DMS114 treated with DMSO at 0.1 percent for 48 hours (cell line): ENCODE data around the gene TRAPPC10.

Experiments
- DNase-seq: peaks from one replicate; lab custom pipeline; 2025; ENCODE audit not compliant: unreplicated experiment; lab: John Stamatoyannopoulos, UW

Gene TRAPPC10

DNA sequence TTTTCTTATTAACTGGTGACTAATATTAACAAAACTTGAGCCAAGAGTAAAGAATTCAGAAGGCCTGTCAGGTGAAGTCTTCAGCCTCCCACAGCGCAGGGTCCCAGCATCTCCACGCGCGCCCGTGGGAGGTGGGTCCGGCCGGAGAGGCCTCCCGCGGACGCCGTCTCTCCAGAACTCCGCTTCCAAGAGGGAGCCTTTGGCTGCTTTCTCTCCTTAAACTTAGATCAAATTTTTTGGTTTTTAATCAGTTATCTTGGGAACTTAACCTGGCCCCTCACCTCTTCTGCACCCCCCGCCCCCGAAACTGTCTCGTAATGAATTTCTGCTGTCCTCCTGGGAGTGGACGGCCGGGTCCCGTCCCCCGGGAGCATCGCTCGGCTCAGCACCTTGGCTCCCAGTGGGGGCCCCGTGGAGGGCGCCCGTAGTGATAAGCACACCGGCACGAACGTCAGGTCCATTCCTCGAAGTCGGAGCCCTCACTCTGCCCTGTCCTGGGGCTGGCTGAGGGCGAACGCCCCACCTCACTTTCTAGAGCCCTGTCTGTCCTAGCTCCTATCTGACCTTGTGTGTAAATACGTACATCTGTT, 29.5 kb upstream of the TRAPPC10 start:
- DNase-seq, result no peak

DNA sequence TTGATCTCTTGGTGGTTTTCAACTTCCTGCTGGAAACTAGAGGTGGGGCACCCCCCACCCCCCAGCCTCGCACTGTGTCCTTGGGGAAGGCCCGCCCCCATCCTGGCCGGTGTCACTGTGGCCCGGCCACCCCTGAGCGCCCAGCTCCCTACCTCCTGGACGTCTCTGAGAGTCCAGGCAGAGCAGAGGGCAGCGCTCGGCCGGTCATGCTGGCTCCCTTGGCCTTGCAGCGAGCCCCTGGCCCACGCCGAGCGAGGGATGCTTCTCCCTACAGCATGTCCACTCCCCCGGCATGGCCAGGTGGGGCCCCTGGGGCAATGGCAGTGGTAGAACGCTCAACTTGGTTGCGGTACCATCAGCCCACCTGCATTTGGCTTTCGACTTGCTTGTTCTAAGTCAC, 28.7 kb upstream of the TRAPPC10 start:
- no peak for DNase-seq

DNA sequence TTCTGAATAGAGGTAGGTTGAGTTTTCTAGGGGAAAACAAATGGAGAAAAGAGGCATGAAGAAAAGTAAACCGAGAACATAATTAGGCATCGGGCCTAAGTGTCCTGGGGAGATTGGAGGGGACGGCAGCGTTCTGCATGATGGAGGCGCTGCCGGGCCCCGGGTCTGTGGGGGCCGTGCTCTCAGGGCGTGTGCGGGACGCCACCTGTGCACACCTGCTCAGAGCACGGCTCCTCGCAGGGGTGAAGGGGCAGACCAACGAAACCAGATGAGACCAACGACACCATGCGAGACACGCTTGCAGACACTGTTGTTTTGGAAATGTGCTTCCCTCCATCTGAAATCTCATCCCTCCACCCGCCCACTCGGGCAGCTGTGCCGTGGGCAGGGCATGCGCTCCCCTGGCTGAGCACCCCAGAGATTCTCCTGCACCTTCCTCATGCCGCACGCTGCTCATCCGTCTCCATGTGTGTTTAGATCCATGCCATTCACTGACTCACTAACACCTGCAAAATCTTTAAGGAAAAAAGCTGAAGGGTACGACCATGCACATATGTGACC, 28.2 kb upstream of the TRAPPC10 start:
- DNase-seq, result no peak

DNA sequence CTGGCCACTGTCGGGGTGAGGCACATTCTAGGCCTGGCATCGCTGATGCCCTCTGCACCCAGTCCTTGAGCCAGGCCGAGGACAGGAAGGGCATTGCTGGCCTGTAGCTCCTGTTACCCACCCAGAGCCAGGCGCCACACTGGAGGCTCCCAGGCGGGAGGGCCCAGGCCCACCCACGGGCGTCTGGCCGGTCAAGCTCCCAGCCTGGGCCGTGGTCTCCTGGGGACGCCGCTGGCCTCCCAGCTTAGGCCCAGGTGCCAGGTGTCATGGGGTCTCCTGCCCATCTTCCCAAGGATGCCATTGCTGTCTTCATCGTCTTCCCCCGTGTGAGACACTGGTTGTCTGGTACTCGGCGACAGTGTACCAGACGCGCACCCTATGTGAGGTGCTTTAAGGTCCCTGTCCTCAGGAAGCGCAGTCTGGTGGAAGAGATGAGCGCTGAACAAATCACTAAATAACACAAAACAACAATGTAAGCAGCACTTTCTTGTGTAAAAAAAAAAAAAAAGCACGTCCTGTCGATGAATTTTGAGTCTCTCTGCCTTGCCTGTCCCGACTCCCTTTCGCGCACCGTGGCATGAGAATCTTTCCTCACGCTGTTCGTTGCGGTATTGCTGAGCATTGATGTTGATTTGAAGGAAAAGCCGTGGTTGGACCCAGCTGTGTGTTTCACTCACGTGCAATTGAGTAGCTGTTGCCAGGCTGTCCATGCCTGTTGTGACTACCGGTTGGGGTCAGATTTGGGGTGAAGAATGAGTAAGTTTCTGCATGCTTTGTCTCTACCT, 27.0 kb upstream of the TRAPPC10 start:
- no peak for DNase-seq

DNA sequence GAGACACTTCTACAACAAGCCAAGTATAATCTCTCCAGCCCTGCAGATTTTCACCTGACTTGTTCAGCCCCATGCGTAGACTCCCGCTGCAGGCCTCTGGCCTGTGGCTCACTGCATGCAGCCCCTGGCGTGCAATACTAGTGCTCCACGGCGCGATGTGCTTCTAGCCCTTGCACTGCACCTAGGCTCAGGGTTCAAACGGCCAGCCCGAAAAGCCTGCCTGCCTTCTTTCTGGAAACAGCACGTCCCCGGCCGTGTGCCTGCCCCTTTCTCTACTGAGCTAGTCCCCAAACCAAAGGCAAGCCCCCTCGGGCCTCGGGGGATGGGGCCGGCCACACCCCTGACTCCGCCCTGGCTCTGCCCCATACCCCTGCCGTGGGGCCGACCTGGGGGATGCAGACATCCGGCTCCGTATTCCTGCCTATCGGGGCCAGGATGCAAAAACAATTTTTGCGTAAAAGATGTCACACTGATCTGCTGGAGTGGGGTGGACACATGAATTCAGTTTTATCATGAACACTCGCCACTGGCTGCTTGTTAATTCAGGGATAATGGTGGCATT, 26.3 kb upstream of the TRAPPC10 start:
- DNase-seq, result no peak

DNA sequence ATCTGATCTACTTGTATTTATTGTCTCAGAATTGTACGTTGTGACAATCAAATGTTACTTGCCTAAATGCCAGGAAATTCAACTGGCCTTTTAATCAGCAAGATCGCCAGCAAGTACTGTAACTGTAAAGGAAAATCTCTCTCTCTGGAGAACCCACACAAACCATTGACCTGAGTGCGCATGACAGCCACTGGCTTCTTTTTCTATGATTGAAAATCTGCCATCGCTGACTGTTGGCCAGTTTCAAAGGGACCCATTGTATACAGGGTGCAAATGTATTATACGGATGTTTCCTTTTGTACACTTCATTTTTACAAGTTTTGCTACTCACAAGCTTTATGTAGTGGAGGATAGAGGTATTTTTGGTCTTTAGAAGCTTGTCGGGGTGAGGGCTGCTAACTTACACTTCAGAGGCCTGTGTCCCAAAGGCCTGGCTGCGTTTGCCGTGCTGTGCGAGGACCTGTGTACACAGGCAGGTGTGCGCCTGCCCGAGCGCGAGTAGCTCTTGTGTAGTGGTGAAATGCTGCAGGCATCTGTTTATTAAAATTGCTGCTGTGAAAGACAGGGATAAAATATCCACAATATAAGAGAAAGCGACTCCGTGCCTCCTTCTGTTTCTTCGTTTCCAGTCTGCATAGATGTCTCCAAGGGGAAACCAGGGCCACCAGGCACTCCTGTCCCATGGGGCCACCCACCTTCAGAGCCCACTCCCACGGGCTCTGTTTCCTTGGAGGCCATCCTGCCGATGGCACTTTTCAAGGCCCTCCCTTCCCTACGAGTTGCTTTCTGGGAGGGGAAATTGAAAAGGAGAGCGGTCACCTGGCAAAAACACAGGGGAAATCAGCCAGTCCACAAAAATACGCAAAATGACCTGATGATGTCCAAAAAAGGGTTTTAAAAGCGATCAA, 25.3 kb upstream of the TRAPPC10 start:
- no peak for DNase-seq

DNA sequence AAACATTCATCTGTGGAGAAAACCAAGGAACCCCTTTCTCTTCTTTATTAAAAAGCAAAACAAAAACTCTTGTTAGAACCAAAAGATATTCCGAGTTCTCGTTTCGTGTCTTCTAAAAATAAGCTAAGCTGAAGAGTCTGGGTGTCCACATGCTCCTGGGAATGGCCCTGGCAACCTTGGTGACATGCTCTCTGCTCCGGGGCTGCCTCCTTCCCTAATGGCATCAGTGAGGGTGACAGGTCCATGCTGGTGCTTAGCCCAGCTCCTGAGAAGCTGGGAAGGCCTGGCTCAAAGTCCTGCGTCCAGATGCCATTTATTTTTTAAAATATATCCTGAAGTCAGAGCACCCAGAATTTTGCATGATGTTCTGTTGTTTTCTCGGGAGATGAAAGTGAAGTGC, 24.6 kb upstream of the TRAPPC10 start:
- DNase-seq, result no peak

DNA sequence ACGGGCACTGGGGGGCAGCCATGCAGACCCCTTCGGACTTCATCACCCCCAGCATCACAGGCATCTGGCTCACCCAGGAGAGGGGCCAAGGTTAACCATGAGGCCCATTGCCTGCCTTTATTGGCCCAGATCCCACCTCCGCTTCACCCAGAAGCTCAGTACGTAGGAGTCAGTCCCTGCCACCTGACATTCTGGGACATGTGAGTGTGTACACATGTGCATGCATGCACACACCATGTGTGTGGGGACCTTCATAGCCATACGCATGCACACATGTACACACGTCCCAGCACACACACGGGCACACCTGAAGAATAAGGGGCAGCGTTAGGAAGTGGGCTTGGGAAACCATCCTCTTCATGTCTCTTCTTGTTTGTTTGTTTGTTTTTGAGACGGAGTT, 24.1 kb upstream of the TRAPPC10 start:
- no peak for DNase-seq

DNA sequence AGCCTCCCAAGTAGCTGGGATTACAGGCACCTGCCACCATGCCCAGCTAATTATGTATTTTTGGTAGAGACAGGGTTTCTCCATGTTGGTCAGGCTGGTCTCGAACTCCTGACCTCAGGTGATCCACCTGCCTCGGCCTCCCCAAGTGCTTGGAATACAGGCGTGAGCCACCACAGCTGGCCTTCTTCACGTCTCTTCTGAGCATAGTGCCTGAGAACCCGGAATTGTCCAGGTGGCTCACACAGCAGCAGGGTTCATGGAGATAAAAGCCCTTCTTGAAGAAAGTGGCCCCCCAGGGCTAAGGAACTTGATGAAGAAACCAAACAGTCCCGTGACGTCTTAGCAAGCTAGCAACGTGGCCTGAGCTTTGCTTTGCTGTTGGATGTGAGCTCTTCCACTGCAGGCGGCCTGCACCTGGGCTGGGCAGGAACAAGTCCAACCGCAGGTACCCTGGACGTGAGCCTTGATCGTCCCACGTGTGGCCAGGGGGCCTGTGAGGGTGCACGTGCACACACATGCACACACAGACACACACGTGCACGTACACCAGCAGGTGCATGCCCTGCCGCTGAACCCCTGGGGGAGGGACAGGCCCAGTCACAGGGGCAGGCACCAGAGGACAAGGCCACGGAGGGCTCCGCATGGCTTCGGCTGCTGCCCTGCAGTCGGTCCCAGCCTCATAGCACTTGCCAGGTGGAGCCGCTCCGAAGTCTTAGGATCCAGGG, 23.4 kb upstream of the TRAPPC10 start:
- no peak for DNase-seq

DNA sequence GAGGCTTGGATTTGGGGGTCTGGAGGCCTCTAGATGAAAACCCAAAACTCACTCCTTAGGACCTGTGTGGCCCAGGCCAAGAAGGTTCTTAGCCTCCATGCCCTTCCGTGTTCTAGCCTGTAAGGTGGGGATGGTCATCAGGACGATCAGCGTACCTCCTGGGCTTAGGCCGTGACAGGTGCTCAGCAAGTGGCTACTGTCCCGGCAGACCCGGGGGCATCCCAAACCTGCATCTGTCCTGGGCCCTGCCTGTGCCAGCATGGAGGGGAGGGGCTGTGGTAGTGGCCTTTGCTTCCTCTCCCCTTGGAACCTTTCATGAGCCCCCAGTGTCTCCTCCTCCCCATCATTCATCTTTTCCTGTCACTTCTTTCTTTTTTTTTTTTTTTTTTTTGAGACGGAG, 22.7 kb upstream of the TRAPPC10 start:
- DNase-seq, result no peak

DNA sequence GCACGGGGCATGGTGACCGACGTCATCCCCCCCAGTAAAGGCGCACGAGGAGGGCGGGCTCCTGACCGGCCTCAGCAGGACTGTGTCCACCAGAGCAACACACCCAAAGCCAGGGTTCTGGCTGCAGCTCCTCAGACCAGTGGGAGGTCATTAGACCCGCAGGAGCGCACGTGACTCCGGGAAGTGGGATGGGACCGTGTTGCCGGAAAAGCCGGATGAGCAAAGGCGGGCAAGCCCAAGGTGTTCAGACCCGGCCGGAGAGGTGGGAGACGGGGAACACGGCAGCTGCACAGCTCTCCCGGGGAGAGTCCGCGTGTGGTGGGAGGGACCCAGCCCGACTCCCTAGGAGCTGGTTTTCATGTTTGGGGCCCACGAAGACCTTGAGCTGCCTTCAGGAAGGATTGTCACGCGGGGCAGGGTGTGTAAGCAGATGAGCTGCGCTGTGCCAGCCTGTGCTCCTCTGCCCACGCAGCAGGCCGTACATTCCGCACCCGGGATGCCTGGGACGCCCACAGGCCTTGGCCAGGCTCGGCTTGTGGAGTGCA, 20.6 kb upstream of the TRAPPC10 start:
- no peak for DNase-seq

DNA sequence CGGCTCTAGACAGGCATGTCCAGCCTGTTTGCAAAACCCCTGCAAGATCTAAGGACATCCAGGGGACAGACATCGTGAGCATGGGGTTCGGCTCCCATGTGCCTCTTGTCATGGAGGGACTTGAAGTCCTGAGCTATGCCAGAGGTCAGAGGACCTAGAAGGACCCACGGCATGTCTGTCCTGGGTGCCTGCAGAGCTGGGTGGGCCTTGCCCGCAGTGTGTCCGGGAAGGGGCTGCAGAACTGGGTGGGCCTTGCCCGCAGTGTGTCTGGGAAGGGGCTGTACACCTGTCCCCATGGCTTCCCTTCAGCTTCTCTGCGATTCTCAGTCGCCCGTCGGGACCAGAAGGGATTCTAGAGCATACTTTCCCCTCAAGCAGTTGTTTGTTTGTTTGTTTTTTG, 20.0 kb upstream of the TRAPPC10 start:
- DNase-seq, result no peak

DNA sequence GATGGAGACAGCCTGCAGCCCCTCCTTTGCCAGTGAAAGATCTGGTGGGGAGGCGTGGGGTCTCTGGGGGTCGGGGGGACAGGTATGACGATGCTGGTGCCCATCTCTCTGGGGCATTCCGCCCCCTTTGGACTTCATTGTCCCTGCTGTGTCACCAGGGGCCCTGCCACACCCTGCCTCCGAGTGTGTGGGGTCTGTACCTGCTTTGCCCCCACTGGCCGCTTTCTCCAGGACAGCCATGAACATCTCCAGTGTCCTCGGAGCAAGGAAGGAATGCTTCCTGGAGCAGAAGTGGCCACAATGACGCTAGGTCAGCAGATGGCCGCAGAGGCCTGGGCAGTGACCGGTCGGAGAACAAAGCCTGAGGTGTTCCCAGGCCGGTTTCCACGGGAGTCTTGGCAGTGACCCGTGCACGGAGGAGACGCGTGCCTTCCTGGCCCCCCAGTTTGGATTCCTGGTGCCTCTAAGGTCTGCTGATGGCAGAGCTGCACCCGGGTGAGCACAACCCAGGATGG, 18.6 kb upstream of the TRAPPC10 start:
- DNase-seq, result no peak

DNA sequence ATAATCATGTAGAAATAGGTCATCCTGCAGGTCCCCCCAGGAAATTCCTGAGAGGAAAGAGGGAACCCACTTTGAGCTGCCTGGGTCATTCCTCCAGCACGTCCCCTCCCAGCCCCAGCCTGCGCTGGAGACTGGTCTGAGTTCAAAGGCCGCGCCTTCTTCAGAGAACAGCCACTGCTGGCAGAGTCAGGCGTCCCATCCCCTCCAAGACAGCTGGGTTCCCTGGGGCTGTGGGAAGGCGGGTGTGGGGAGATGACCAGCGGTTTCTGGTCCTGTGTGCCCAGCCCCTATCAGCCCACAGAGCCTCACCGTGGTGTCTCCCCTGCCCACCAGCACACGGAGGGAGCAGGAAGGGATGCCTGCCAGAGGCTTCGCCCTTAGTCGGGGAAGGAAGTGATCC, 18.0 kb upstream of the TRAPPC10 start:
- DNase-seq, result no peak

DNA sequence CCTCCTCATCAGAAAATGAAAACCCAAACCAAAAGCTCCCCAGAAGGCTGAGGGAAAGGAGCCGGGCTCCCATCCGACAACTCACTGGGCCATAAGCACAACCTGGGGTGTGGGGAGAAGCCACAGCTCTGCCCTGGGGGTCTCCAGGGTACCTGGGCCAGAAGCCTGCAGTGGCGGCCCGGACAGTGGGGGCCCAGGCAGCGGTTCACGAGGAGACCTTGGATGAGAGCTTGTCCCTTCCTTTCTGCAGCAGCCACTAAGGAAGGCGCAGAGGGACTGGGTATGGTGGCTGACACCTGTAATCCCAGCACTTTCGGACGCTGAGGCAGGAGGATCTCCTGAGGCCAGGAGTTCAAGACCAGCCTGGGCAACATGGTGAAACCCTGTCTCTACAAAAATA, 17.5 kb upstream of the TRAPPC10 start:
- DNase-seq, result no peak

DNA sequence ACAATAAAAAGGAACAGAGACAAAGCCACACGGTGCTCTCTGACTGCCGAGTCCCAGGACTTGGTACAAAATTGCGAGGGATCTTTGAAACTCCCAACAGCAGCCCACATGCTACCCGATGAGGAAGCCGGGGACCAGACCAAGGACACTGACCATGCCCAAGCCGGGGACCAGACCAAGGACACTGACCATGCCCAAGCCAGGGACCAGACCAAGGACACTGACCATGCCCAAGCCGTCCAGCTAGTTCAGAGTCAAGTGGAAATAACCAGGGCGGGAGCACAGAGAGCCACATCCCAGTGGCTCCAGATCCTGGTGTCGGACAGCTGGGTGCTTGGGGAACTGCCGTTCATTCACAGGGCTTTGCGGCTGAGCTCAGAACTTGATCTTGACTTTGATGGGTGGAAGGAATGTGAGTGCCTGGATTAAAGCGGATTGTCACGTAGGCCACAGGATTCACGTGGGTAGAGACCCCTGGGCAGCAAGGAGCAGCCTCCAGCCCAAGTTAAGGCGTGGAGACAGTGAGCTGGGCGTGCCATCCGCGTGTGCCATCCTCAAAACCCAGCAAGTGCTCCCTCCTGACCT, 16.5 kb upstream of the TRAPPC10 start:
- DNase-seq, result no peak

DNA sequence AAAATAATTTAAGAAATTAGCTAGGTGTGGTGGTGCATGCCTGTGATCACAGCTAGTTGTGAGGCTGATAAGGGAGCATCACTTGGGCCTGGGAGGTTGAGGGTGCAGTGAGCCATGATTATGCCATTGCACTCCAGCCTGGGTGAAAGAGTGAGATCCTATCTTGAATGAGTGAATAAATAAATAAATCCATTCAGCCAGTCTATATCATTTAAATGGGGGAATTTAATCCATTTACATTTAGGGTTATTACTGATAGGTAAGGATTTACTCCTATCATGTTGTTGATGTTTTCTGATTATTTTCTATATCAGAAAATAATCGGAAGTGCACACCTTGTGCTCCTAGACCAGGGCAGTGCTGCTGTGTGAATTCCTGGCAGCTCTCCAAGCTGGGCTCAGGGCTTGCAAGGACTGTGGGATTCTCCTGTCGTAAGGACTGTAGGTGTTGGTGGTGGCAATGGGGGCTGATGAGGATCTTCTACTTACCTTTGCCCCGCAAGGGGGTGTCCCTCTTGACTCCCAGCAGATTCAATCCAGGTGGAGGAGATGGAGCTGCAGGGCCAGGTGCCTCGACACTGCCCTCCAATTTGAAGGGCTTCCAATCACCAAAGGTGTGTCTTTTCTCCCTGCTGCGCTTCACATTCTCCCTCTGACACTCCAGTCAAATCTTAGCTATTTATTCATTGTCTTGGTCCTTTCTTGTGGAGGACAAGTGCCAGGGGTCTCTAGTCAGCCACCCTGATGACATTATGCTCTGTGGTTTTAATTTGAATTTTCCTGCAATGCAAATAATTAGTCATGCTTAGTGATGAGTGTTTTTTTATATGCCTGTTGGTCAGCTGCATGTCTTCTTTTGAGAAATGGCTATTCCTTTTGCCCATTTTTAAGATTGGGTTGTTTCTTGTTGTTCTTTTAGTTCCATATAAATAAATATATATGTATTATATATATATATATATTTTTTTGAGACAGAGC, 14.1 kb upstream of the TRAPPC10 start:
- no peak for DNase-seq

DNA sequence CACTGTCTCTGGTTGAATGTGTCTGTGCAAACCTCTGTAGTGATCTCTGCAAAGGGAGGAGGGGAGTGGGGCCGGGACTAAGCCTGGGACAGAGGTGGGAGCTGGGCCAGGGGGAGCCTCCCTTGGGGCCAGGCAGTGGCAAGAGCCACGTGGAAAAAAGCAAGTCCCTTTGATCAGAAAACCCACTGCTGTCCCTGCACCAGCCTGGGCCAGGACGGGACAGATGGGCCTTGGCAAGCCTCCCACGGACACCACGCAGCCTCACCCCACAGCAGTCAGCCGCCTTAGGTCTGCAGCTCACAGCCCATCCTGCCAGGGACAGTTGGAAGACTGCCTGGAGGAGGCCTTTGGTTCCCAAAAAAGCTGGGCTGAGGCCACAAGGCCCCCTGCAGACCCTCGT, 11.7 kb upstream of the TRAPPC10 start:
- no peak for DNase-seq

DNA sequence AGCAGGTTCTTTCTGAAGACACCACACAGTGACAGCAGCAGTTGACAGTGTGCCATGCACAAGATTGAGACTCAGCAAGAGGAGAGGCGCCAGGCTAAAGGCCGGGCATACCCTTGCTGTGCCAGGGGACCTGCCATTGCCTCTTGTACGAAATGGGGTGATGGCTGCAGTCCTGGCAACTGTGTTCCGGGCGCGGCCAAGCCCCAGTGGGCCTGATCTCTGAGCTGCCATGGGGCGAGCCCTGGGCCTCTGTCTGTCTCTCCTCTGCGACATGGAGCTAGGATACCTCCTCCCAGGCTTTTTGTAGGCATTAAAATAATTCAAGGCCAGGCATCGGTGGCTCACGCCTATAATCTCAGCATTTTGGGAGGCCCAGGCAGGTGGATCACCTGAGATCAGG, 9.6 kb upstream of the TRAPPC10 start:
- DNase-seq, result no peak
